Measurements from ENCODE around the gene PLA2G1B.

The PLA2G1B gene

GRCh38 chr12:120331390-120331789 is 3.8 kb upstream of the PLA2G1B start:
- no peak for DNase-seq
- Histone ChIP-seq H3K9me3 (ENCODE audit: control insufficient read depth, low read length) (no peaks in the 10 kb centered on the region), H3K27me3 (replicated peaks; ENCODE audit: control insufficient read depth, insufficient read depth, low read length, poor library complexity, severe bottlenecking) (no peaks in the 10 kb centered on the region), H3K4me3 (ENCODE audit: insufficient read depth, low read depth, low read length, poor library complexity, severe bottlenecking) (no peak overlapping the region), H3K36me3 (ENCODE audit: control insufficient read depth, insufficient read depth, low read length) (no peaks in the 10 kb centered on the region), H3K27ac (ENCODE audit: insufficient read depth, low read length, poor library complexity, severe bottlenecking) (no peak overlapping the region), H3K4me1 (ENCODE audit: control insufficient read depth, insufficient read depth, low read length, poor library complexity, severe bottlenecking) (no peaks in the 10 kb centered on the region)

GRCh38 chr12:120328228-120328627 is 649 bp upstream of the PLA2G1B start:
- Histone ChIP-seq H3K9me3 (ENCODE audit: control insufficient read depth, low read length) (no peaks in the 10 kb centered on the region), H3K4me1 (ENCODE audit: control insufficient read depth, insufficient read depth, low read length, poor library complexity, severe bottlenecking) (no peaks in the 10 kb centered on the region), H3K36me3 (ENCODE audit: control insufficient read depth, insufficient read depth, low read length) (no peaks in the 10 kb centered on the region), H3K4me3 (ENCODE audit: insufficient read depth, low read depth, low read length, poor library complexity, severe bottlenecking) (no peak overlapping the region), H3K27me3 (replicated peaks; ENCODE audit: control insufficient read depth, insufficient read depth, low read length, poor library complexity, severe bottlenecking) (no peaks in the 10 kb centered on the region), H3K27ac (ENCODE audit: insufficient read depth, low read length, poor library complexity, severe bottlenecking) (no peak overlapping the region)
- DNase-seq, result no peak

- Histone ChIP-seq H3K4me3 (ENCODE audit: insufficient read depth, low read depth, low read length, poor library complexity, severe bottlenecking) (no peak overlapping the region), H3K4me1 (ENCODE audit: control insufficient read depth, insufficient read depth, low read length, poor library complexity, severe bottlenecking) (no peaks in the 10 kb centered on the region), H3K27ac (ENCODE audit: insufficient read depth, low read length, poor library complexity, severe bottlenecking) (no peak overlapping the region), H3K9me3 (ENCODE audit: control insufficient read depth, low read length) (no peaks in the 10 kb centered on the region), H3K27me3 (replicated peaks; ENCODE audit: control insufficient read depth, insufficient read depth, low read length, poor library complexity, severe bottlenecking) (no peaks in the 10 kb centered on the region), H3K36me3 (ENCODE audit: control insufficient read depth, insufficient read depth, low read length) (no peaks in the 10 kb centered on the region)
- DNase-seq, result no peak
Measured at GRCh38 chr12:120324841-120325417, 2.6 kb downstream of the PLA2G1B start.

- Histone ChIP-seq H3K36me3 (ENCODE audit: control insufficient read depth, insufficient read depth, low read length) (no peaks in the 10 kb centered on the region), H3K4me1 (ENCODE audit: control insufficient read depth, insufficient read depth, low read length, poor library complexity, severe bottlenecking) (no peaks in the 10 kb centered on the region), H3K27me3 (replicated peaks; ENCODE audit: control insufficient read depth, insufficient read depth, low read length, poor library complexity, severe bottlenecking) (no peaks in the 10 kb centered on the region), H3K4me3 (ENCODE audit: insufficient read depth, low read depth, low read length, poor library complexity, severe bottlenecking) (no peak overlapping the region), H3K9me3 (ENCODE audit: control insufficient read depth, low read length) (no peaks in the 10 kb centered on the region), H3K27ac (ENCODE audit: insufficient read depth, low read length, poor library complexity, severe bottlenecking) (no peak overlapping the region)
- DNase-seq, result no peak
Measured at GRCh38 chr12:120323772-120324171, 3.8 kb downstream of the PLA2G1B start.

GRCh38 chr12:120321382-120322202 is 6.0 kb downstream of the PLA2G1B start:
- Histone ChIP-seq H3K27ac (ENCODE audit: insufficient read depth, low read length, poor library complexity, severe bottlenecking) (no peak overlapping the region), H3K4me1 (ENCODE audit: control insufficient read depth, insufficient read depth, low read length, poor library complexity, severe bottlenecking) (no peaks in the 10 kb centered on the region), H3K27me3 (replicated peaks; ENCODE audit: control insufficient read depth, insufficient read depth, low read length, poor library complexity, severe bottlenecking) (no peaks in the 10 kb centered on the region), H3K36me3 (ENCODE audit: control insufficient read depth, insufficient read depth, low read length) (no peaks in the 10 kb centered on the region), H3K9me3 (ENCODE audit: control insufficient read depth, low read length) (no peaks in the 10 kb centered on the region), H3K4me3 (ENCODE audit: insufficient read depth, low read depth, low read length, poor library complexity, severe bottlenecking) (no peak overlapping the region)
- no peak for DNase-seq

GRCh38 chr12:120317224-120318105 is 10.1 kb downstream of the PLA2G1B start:
- peak overlapping the region; percentile 82 for H3K27ac ChIP-seq (ENCODE audit: insufficient read depth, low read length, poor library complexity, severe bottlenecking)
- no peaks in the 10 kb centered on the region for H3K9me3 ChIP-seq (ENCODE audit: control insufficient read depth, low read length)
- H3K4me3 ChIP-seq (ENCODE audit: insufficient read depth, low read depth, low read length, poor library complexity, severe bottlenecking), result peak overlapping the region; percentile 65
- peak; percentile 99 to 100 (median 100) for DNase-seq
- H3K36me3 ChIP-seq (ENCODE audit: control insufficient read depth, insufficient read depth, low read length), result no peaks in the 10 kb centered on the region
- no peaks in the 10 kb centered on the region for H3K4me1 ChIP-seq (ENCODE audit: control insufficient read depth, insufficient read depth, low read length, poor library complexity, severe bottlenecking)
- H3K27me3 ChIP-seq (replicated peaks; ENCODE audit: control insufficient read depth, insufficient read depth, low read length, poor library complexity, severe bottlenecking), result no peaks in the 10 kb centered on the region

- Histone ChIP-seq H3K27me3 (replicated peaks; ENCODE audit: control insufficient read depth, insufficient read depth, low read length, poor library complexity, severe bottlenecking) (no peaks in the 10 kb centered on the region), H3K4me3 (ENCODE audit: insufficient read depth, low read depth, low read length, poor library complexity, severe bottlenecking) (peak overlapping the region; percentile 65), H3K36me3 (ENCODE audit: control insufficient read depth, insufficient read depth, low read length) (no peaks in the 10 kb centered on the region), H3K27ac (ENCODE audit: insufficient read depth, low read length, poor library complexity, severe bottlenecking) (peak overlapping the region; percentile 82), H3K4me1 (ENCODE audit: control insufficient read depth, insufficient read depth, low read length, poor library complexity, severe bottlenecking) (no peaks in the 10 kb centered on the region), H3K9me3 (ENCODE audit: control insufficient read depth, low read length) (no peaks in the 10 kb centered on the region)
- no peak for DNase-seq
Measured at GRCh38 chr12:120316798-120317223, 10.8 kb downstream of the PLA2G1B start.

GRCh38 chr12:120314220-120314619 is 13.4 kb downstream of the PLA2G1B start:
- no peak for DNase-seq
- H3K9me3 ChIP-seq (ENCODE audit: control insufficient read depth, low read length), result no peaks in the 10 kb centered on the region

GRCh38 chr12:120301962-120302815 is 25.4 kb downstream of the PLA2G1B start, which contains the start of gene SIRT4:
SIRT4 (plus strand) TSS chr12:120302321; CDS start chr12:120303562, 1,241 bp downstream.
- peak; percentile 74 to 84 (median 75) for DNase-seq
- peaks cover 6% of the 10 kb centered on the region for H3K4me1 ChIP-seq (ENCODE audit: control insufficient read depth, insufficient read depth, low read length, poor library complexity, severe bottlenecking)
- H3K4me3 ChIP-seq (ENCODE audit: insufficient read depth, low read depth, low read length, poor library complexity, severe bottlenecking), result peak within 1 kb of the TSS; percentile 94
- H3K9me3 ChIP-seq (ENCODE audit: control insufficient read depth, low read length), result no peaks in the 10 kb centered on the region
- H3K27me3 ChIP-seq (replicated peaks; ENCODE audit: control insufficient read depth, insufficient read depth, low read length, poor library complexity, severe bottlenecking), result no peaks in the 10 kb centered on the region
- H3K27ac ChIP-seq (ENCODE audit: insufficient read depth, low read length, poor library complexity, severe bottlenecking), result peak within 1 kb of the TSS; percentile 65
- no peaks in the 10 kb centered on the region for H3K36me3 ChIP-seq (ENCODE audit: control insufficient read depth, insufficient read depth, low read length)

More at GRCh38 chr12:120314220-120314619, 13.4 kb downstream of the PLA2G1B start:
- H3K4me3 ChIP-seq (ENCODE audit: insufficient read depth, low read depth, low read length, poor library complexity, severe bottlenecking), result no peak overlapping the region
- no peaks in the 10 kb centered on the region for H3K4me1 ChIP-seq (ENCODE audit: control insufficient read depth, insufficient read depth, low read length, poor library complexity, severe bottlenecking)
- no peaks in the 10 kb centered on the region for H3K27me3 ChIP-seq (replicated peaks; ENCODE audit: control insufficient read depth, insufficient read depth, low read length, poor library complexity, severe bottlenecking)
- no peak overlapping the region for H3K27ac ChIP-seq (ENCODE audit: insufficient read depth, low read length, poor library complexity, severe bottlenecking)
- H3K36me3 ChIP-seq (ENCODE audit: control insufficient read depth, insufficient read depth, low read length), result no peaks in the 10 kb centered on the region

Measured in effector memory CD4-positive, alpha-beta T cell (primary cell).